Body of pancreas (tissue), 4 donors: Measurements from ENCODE around the gene TERB1.

ENCODE experiments used
- CTCF ChIP-seq, 7 experiments: fragments of 450-650 bp in 4 of 7; fragments of 200-600 bp in 3 of 7; sonication (generic) in 3 of 7; IDR thresholded peaks; one replicate each; pipeline ENCODE4 v1.5.1; 2016 to 2019; ENCODE audit warnings: antibody characterized with exemption in 7 of 7
- POLR2A ChIP-seq, 3 donors: fragments of 450-650 bp; IDR thresholded peaks; one replicate each; pipeline ENCODE4 v1.6.1; 2016; ENCODE audit warnings: antibody characterized with exemption in 3 of 3, mild to moderate bottlenecking in 2 of 3

- TF ChIP-seq POLR2A (IDR thresholded peaks at IDR 0.05): no peak
- TF ChIP-seq CTCF (IDR thresholded peaks at IDR 0.05): no peak
Observed at GRCh38 chr16:66751053-66751302, 50.4 kb downstream of the TERB1 start.
